ENCODE data around the gene RTEL1. TPM values are rescaled to one million over a fixed set of nuclear protein-coding genes. Genes with fewer than 3 reads are reported as not detected.
"Not testable (repeated sequence)": the region's sequence is repeated elsewhere in the genome, so short reads cannot be mapped to it uniquely, and the experiment has no call there.

Gene RTEL1
- total RNA-seq, 2 donors from 2014 or later = 13.5 to 17.3 TPM

DNA sequence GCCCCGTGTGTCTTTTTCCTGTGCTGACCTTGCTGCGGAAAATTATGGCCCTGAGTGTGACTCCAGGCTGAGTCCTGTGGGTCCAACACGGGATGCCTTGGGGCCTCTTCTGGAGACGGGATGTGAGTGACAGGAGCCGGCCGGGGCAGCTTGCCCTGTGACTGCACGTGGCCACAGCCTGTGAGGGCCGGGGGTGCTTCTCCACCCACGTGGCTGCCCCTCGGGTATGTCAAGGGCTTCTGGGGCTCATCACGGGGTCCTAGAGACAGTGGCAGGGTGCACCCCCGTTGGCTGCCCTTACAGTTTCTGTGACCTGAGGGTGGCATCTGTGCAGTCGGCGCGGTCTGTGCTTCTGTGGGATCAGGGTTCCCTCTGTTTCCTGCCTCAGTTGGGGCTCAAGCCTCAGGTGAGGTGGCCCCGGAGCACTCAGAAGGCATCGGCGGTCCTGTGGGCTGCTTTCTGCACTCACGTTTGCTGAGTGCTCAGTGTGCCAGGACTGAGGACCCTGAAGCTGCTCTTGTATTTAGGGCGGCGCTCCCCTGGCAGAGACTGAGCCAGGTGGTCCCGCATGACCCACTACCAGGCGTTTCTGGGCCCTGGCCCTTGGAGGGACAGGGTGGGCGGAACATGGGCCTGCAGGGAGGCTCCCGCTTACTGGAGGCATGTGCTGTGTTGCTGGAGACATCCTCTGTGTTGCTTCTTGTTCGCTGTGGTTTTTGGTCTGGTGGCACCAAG lies 5.4 kb downstream of the RTEL1 start:
- ATAC-seq (no peak), DNase-seq (no peak)
- intact Hi-C loops (cut with DNase I) = no loop called here

DNA sequence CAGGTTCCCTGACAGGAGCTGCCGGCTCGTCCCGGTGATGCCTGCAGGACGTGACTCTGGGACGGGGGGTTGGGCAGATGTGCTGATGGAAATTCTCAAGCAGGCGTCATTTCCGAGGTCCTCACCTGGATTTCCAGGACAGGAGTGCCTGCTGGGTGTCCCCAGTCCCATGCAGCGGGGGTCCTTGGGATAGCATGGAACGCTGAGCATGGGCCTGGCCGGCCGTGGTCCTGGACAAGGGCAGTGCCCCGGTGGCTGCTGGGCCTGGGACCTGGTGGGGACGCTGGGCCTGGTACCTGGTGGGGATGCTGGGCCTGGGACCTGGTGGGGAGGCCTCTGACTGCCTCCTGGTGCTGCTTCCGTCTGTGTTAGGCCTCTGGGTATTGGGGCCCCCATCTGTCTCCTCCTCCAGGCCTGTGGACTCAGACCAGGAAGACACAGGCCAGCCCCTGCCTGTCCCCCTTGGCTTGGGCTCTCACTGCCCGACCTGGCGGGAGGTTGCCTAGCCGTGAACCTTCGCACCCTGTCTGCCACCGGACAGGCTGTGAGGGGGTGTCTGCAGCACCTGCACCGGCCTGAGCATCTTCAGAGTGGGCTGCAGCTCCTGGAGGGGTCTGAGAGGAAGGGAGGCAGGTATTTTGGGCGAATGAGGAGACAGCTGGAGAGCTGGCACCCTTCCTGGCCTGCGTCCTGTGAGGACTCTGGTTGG lies 6.2 kb downstream of the RTEL1 start:
- intact Hi-C loops (cut with DNase I) = no loop called here
- ATAC-seq (no peak), DNase-seq (no peak)

DNA sequence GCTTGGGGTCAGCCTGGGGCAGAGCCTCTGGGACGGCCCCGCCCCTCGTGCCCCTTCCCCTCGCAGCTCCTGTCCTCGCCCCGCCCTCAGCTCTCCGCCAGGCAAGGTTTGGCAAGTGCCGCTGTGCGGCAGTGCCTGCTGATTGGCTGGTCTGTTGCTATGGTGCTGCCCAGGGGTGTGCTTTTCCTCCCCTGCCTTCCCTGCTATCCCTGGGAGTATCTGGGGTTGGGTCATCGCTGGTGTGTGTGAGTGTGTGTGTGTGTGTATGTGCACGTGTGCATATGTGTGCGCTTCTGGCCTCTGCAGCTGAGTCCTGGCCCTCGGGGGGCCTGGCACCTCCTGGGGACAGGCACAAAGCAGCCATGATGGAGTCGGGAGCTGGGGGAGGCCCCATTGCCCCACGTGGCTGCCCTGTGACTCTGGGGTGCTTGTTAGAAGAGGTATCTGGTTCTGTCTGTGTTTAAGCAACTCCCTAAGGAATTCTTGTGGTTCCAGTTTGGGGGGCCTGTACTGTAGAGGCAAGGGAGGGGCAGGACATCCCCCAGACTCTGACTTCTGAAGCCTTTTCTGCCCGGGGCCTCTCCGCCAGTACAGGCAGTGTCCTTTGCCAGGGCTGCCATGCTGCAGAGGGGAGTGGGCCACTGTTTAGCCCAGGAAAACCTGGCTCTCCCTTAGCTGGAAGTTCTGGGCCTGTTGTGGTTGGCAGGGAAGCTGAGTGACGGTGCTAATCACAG lies 6.9 kb downstream of the RTEL1 start:
- DNase-seq (no peak), ATAC-seq (peak; percentile 19 to 76)
- intact Hi-C loops (cut with DNase I) = no loop called here

DNA sequence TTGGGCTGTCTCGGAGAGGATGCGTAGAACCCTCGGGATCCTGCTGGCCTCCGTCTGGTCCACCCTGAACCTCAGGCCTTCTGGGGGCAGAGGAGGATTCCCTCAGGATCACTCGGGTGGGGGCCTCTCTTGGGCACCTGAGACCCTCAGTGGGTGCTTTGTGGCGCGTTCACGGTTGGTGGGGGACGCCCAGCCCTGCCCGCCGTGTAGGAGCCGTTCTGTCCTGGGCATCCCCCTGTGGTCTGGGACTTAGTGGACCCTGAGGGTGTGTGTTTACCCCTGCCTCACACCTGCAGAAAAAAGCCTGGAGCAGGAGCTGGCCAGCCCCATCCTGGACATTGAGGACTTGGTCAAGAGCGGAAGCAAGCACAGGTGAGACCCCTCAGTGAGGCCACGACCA lies 7.6 kb downstream of the RTEL1 start:
- no peak for ATAC-seq
- no peak for DNase-seq
- intact Hi-C loops (cut with DNase I) = no loop called here

DNA sequence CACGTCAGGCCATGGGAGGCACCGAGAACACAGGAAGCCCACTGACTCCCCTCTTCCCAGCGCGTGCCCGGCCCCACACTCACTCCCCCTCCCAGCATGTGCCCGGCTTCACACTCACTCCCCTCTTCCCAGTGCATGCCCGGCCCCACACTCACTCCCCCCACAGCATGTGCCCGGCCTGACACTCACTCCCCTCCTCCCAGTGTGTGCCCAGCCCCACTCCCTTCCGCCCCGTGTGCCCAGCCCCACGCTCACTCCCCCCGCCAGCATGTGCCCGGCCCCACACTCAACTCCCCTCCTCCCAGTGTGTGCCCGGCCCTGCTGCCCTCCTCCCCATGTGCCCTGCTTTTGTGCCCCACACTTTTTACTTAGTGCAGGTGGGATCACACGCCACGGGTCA lies 9.7 kb downstream of the RTEL1 start:
- ATAC-seq (no peak), DNase-seq (no peak)
- intact Hi-C loops (cut with DNase I) = no loop called here

DNA sequence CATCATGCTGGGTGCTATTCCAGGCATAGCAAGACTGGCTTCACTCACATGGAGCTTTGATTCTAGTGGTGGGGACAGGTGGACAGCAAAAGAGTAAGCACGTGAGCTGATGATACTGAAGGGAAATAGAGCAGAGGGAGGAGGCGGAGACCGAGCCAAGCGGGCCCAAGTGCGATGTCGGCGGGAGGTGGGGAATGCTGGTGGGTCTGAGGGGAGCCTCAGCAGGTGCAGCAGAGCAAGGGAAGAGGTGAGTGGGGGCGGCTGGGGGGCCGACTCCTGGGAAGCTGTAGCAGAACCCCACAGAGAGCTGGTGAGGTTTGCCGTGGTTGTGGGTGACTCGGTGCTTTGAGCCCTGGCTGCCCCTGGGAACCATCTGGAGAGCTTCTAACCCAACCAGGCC lies 10.2 kb downstream of the RTEL1 start:
- intact Hi-C loops (cut with DNase I) = no loop called here

DNA sequence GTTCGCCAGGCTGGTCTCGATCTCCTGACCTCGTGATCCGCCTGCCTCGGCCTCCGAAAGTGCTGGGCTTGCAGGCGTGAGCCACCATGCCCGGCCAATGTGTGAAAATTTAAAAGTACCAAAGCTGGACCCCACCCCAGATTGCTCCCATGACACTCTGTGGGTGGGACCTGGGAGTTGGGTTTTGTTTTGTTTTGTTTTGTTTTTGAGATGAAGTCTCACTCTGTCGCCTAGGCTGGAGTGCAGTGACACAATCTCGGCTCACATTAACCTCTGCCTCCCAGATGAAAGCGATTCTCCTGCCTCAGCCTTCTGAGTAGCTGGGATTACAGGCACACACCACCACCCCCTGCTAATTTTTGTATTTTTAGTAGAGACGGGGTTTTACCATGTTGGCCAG lies 13.6 kb downstream of the RTEL1 start:
- DNase-seq; intact Hi-C loops (cut with DNase I); ATAC-seq: not testable (repeated sequence)

More for the DNA sequence above, 10.2 kb downstream of the RTEL1 start:
- ATAC-seq = no peak
- no peak for DNase-seq

DNA sequence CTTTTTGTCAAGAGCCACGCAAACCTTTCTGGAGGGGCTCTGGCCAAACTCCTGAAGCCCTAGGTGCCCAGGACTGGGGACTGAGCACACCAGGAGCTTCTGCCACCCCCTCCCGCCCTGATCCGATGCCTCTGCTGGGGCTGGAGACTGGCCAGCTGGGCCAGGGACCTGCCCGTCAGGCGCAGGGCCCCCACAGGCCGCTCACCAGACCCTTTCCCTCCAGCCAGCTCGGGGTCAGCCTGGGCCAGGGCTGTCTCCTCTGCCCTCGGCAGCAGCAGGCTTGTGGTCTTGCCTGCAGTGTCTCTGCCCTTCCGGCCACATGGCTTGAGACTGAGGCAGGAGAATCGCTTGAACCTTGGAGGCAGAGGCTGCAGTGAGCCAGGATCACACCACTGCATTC lies 14.6 kb downstream of the RTEL1 start:
- ATAC-seq (no peak), DNase-seq (no peak)
- intact Hi-C loops (cut with DNase I) = no loop called here

DNA sequence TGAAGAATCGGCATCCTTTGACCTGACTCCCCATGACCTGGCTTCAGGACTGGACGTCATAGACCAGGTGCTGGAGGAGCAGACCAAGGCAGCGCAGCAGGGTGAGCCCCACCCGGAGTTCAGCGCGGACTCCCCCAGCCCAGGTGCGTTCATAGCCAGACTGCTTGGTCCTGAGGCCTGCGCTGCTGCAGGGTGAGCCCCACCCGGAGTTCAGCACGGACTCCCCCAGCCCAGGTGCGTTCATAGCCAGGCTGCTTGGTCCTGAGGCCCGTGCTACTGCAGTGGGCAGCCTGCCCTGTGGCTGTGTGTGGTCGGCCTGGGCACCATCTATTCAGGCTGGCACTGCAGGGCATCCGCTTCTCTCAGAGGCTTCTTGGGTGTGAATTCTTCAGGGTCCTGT lies 15.8 kb downstream of the RTEL1 start:
- intact Hi-C loops (cut with DNase I) = no loop called here
- ATAC-seq (no peak), DNase-seq (no peak)

DNA sequence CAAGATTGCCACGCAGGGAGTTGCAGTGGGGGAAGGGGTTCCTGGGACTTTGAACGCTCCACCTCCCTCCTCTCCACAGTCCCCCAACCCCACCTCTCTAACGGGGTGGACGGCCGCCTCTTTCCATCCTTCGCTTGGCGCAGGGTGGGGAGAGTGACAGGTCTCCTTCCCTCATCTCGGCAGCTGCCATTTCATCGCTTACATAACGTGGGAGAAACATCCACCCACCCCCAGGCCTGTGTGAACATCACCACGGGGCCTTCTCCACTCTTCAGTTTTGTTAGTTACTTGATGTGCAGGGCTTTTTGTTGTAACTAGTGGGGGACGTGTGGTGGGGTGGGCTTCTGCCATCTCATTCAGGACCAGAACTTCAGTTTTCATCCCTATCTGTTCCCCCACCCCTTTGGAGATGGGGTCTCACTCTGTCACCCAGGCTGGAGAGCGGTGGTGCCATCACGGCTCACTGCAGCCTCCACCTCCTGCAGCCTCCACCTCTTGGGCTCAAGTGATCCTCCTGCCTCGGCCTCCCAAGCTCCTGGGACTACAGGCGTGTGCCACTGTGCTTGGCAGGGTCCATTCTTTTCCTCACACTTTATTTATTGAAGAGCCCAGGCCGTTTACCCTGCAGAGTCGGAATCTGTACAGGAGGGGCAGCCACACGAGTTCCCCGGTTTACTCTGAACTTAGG lies 17.7 kb downstream of the RTEL1 start:
- no peak for DNase-seq
- no peak for ATAC-seq
- intact Hi-C loops (cut with DNase I) = no loop called here

DNA sequence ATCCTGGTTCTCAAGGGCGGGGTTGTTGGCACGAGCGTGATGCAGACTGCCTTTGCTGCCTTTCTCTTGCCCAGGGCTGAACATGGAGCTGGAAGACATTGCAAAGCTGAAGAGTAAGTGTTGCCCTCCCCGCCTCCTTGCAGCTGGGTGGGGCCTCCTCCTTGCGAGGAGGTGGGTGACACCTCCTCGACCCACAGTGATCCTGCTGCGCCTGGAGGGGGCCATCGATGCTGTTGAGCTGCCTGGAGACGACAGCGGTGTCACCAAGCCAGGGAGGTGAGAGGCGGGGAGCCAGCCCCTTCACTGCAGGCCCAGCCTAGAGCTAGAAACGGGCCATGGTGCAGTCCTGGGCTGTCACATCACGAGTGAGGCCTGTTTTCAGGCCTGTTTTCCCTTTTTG lies 20.0 kb downstream of the RTEL1 start:
- ATAC-seq (no peak), DNase-seq (no peak)
- intact Hi-C loops (cut with DNase I) = no loop called here

DNA sequence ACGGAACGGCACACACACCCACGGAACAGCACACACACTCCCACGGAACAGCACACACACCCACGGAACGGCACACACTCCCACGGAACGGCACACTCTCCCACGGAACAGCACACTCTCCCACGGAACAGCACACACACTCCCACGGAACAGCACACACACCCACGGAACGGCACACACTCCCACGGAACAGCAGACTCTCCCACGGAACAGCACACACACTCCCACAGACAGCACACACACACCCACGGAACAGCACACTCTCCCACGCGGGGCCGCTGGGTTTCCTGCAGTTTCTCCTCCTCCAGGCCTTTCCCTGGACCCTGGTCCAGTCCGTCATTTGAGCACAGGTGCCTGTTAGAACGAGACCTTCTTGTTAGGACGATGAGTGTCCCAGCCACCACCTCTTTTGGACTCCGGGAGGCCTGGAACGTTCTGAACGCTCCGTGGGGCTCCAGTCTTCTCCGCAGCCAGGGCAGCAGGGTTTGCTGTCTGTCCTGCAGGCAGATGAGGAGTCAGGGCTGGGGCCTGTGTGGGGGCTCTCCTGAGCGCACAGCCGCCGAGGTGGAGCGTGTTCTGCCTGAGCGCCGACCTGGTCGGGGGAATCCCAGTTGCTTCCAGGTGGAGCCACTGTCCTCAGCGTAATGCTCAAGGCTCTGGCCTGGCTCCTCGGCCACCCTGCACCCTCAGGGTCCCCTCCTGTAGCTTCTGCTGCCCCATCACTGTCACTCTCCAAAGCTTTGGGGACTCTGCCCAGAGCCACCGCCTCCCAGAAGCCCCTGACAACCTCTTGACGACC lies 20.8 kb downstream of the RTEL1 start:
- DNase-seq (no peak), ATAC-seq (no peak)
- intact Hi-C loops (cut with DNase I) = no loop called here

DNA sequence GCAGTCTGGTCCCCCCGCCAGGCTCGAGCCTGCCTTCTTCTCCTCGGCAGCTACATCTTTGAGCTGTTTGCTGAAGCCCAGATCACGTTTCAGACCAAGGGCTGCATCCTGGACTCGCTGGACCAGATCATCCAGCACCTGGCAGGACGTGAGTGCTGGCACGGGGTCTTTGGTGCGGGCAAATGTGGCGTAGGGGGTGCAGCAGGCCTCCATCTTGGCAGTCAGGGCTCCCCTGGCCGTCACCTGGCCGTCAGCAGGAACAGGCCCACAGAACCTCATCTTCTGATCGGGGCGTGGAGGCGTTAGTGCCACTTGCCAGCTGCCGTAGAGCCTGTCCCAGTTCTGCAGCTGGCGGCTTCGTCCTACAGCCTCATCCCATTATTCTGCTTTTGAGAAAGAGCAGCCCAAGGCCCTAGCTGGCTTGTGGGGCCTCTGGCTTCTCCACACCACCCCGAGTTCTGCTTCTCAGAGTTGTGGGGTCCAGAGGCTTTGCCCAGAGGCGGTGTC lies 21.7 kb downstream of the RTEL1 start:
- ATAC-seq (no peak), DNase-seq (no peak)
- intact Hi-C loops (cut with DNase I) = no loop called here

DNA sequence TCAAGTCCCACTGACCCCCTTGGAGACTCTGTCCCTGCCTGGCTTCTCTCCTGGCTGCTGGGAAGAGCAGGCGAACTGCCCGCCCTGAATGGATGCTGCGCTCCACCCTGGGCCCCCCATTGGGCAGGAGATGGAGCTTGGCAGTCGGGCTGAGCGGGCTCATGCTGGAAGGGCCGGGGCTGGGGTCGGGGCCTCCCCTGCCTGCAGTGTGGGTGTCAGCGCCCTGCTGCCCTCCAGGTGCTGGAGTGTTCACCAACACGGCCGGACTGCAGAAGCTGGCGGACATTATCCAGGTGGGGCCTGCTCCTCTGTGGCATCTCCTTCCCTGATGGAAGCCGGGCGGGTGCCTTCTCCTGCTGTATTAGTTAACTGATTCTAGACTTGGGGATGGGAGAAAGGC lies 22.3 kb downstream of the RTEL1 start:
- ATAC-seq = no peak
- intact Hi-C loops (cut with DNase I) = no loop called here

DNA sequence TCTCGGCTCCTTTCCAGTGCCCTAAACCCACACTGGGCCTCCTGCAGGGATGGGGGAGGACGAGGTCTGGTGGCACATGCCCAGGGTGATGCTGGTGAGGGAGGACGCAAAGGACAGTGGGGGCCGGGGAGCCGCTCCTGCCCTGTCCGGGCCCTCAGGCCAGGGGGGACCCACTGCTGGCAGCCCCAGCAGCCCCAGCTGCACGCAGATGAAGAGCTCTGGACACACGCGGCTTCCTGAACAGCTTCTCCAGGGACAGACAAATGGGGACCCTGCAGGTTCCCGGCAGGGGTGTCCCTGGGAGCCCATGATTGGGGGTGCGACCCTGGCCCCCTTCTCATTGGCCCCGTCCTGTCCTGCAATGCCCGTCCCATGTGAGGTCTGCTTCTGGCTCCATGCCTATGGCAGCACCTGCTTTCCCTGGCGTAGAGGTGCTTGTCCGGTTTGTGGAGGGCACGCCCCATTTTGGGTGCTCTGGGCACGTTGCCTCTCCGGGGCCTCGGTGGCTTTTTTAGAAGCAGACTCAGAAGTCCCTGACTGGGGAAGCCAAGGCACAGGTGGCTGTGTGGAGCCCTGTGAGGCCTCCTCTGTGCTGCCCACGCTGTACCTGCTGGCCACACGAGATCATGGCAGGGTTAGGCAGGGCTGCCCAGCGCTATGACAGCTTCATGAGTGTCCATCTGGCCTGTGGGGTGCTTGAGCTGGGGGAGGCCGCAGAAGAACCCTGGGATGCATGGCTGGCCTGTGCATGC lies 22.9 kb downstream of the RTEL1 start:
- ATAC-seq (no peak), DNase-seq (no peak)
- intact Hi-C loops (cut with DNase I) = no loop called here

More for the DNA sequence above, 22.3 kb downstream of the RTEL1 start:
- DNase-seq = no peak

DNA sequence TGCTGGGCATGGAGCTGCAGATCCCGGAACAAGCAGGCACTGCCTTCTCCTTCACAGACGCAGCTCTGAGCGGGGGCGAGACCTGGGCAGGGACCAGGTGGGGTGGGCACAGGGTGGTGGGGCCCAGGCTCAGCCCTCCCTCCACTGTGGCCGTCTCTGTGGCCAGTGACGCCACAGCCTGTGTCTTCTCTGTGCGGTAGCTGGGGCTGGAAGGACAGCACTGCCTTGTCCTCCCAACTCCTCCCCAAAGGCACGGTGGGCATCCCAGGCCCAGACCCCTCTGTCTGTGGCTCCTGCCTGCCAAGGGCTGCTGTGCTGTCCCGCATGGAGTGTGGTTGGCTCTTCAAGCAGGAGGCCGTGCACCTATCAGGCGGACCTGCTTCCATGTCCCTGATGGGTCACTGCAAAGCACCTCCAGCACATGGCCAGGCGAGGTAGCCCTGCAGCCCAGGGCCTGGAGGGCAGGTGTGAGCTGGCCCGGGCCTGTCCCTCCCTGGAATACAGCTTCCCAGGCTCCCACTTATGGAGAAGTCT lies 23.6 kb downstream of the RTEL1 start:
- ATAC-seq = no peak
- no peak for DNase-seq
- intact Hi-C loops (cut with DNase I) = no loop called here

DNA sequence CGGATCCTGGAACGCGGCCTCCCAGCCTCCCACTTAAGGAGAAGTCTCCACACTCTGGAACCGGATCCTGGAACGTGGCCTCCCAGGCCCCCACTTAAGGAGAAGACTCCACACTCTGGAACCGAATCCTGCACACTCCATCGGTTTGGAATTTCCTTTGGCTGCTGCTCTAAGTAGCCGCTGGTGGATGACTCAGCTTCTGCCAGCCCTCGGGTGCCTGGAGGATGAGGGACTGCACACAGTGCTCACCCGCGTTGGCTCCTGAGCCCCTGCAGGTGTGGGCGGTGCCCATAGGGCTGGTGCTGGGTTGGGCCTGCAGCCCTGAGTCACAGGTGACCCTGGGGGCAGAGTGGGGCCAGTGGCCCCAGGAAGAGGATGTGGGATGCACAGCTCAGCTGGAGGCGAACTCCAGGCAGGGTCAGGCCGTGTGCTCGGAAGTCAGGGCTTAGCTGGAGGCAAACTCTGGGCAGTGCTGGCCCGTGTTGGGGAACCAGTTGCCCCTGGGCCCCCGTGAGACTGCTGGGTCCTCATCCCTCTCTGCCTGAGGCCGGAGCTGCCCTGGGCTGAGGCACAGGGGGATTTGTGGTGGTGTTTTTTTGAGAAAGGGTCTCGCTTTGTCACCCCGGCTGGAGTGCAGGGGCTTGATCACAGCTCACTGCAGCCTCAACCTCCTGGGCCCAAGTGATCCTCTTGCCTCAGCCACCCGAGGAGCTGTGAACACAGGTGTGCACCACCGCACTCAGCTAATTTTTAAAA lies 24.4 kb downstream of the RTEL1 start:
- ATAC-seq (peak; percentile 69 to 79), DNase-seq (peak; percentile 84)
- intact Hi-C loops (cut with DNase I) = no loop called here
